ENCODE data around the gene TCTN1.

DNA sequence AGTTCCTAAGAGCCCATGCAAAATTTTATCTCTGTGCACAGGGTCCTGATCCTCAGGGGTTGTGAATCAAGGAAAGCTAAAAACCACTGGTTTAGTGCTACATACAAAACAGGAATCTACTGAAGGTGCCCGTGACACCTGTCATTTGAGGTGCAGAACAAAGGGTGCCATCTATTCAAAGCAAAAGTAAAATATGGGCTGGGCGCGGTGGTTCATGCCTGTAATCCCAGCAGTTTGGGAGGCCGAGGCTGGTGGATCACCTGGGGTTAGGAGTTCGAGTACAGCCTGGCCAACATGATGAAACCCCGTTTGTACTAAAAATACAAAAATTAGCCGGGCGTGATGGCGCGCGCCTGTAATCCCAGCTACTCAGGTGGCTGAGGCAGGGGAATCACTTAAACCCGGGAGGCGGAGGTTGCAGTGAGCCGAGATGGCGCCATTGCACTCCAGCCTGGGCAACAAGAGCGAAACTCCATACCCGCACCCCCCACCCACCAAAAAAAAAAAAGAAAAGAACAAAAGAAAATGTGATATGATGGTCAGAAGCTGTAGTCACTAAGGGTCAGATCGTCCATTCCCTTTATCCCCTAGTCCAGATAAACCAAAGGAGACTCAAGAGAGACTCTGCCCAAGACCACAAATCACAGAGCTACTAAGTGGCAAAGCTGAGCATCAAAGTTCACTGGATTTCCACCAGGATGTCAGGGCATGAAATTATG is 34.2 kb upstream of the TCTN1 start:
- TF ChIP-seq POLR2A (IDR thresholded peaks at IDR 0.05; ENCODE audit: low read depth, low read length): no peak
- no peak for TF ChIP-seq POLR2AphosphoS5 (IDR thresholded peaks at IDR 0.05; ENCODE audit: low read depth, low read length)

All from GM12891 (cell line).